SK-N-SH (cell line): ENCODE measurements around the gene WDR33. TPM values are rescaled to one million over a fixed set of nuclear protein-coding genes. Genes with fewer than 3 reads are reported as not detected.
A peak's percentile ranks its signal among the peaks of the same experiment; 100 is the strongest.

Experiments
- CTCF ChIA-PET: fragments of 300-600, 350-600 bp; formaldehyde crosslinking; extraction: SDS; loops from one replicate; lab custom pipeline; 2021; lab: Yijun Ruan, JAX
- POLR2A ChIA-PET: fragments of 350-600 bp; sonication (Branson Sonifier 250); formaldehyde crosslinking; extraction: SDS; loops from one replicate; lab custom pipeline; 2020; ENCODE audit warnings: antibody characterized with exemption, inconsistent platforms; lab: Yijun Ruan, JAX
- DNase-seq: peaks from one replicate; pipeline ENCODE4 v3.0.0; 2012
- H2AFZ ChIP-seq: fragments of 200-600 bp; sonication (generic); 2 replicates; pipeline ENCODE4 v1.8.1; 2016; ENCODE audit warnings: antibody characterized with exemption, mild to moderate bottlenecking, low read depth
- H3F3A ChIP-seq: fragments of 200-600 bp; sonication (generic); replicated peaks from 2 replicates; pipeline ENCODE3; 2016; ENCODE audit warnings: antibody characterized with exemption, mild to moderate bottlenecking; ENCODE audit not compliant: insufficient read depth
- H3K27ac ChIP-seq, 2 experiments: fragments of 200-500 bp in 1 of 2; fragments of 200-600 bp in 1 of 2; sonication (Bioruptor generic) in 1 of 2; sonication (generic), shearing (Covaris generic) in 1 of 2; 2 replicates each; pipeline versions ENCODE4 v1.5.1 to v1.6.1; 2014 to 2016; ENCODE audit warnings: low read depth in 2 of 2, inconsistent platforms in 1 of 2, low read length in 1 of 2, mild to moderate bottlenecking in 1 of 2, mixed read lengths in 1 of 2
- H3K27me3 ChIP-seq: fragments of 200-600 bp; sonication (generic), shearing (Covaris generic); 2 replicates; pipeline ENCODE4 v1.6.1; 2016; ENCODE audit warnings: mixed run types; ENCODE audit not compliant: insufficient read depth
- H3K36me3 ChIP-seq, 2 experiments: fragments of 200-500 bp in 1 of 2; fragments of 200-600 bp in 1 of 2; sonication (Bioruptor generic) in 1 of 2; sonication (generic) in 1 of 2; replicated peaks in 1 of 2; 2 replicates each; pipeline versions ENCODE3 to v1.5.1; 2014 to 2016; ENCODE audit warnings: low read length in 1 of 2, mild to moderate bottlenecking in 1 of 2; ENCODE audit not compliant: insufficient read depth in 2 of 2, control insufficient read depth in 1 of 2
- H3K4me1 ChIP-seq, 2 experiments: fragments of 200-500 bp in 1 of 2; fragments of 200-600 bp in 1 of 2; sonication (Bioruptor generic) in 1 of 2; sonication (generic), shearing (Covaris generic) in 1 of 2; 2 replicates each; pipeline versions ENCODE4 v1.5.1 to v1.6.1; 2014 to 2016; ENCODE audit warnings: low read depth in 1 of 2, low read length in 1 of 2, mixed run types in 1 of 2; ENCODE audit not compliant: insufficient read depth in 2 of 2, control insufficient read depth in 1 of 2
- H3K4me2 ChIP-seq: fragments of 200-600 bp; sonication (generic), shearing (Covaris generic); 2 replicates; pipeline ENCODE4 v1.6.1; 2017; ENCODE audit warnings: mixed run types
- H3K4me3 ChIP-seq, 2 experiments: fragments of 200-500 bp in 1 of 2; fragments of 200-600 bp in 1 of 2; sonication (Bioruptor generic) in 1 of 2; sonication (generic), shearing (Covaris generic) in 1 of 2; 2 replicates each; pipeline versions ENCODE4 v1.5.1 to v1.8.1; 2014 to 2016; ENCODE audit warnings: low read depth in 2 of 2, inconsistent platforms in 1 of 2, low read length in 1 of 2, mild to moderate bottlenecking in 1 of 2, mixed read lengths in 1 of 2, moderate library complexity in 1 of 2
- H3K79me2 ChIP-seq: fragments of 200-600 bp; sonication (generic); 2 replicates; pipeline ENCODE4 v1.8.1; 2017; ENCODE audit warnings: mild to moderate bottlenecking; ENCODE audit not compliant: insufficient read depth
- H3K9ac ChIP-seq: fragments of 200-600 bp; sonication (generic); 2 replicates; pipeline ENCODE4 v1.6.1; 2017; ENCODE audit warnings: mixed run types
- H3K9me2 ChIP-seq: fragments of 200-600 bp; sonication (generic); 2 replicates; pipeline ENCODE4 v1.6.1; 2017; ENCODE audit warnings: mixed run types
- H3K9me3 ChIP-seq: fragments of 200-600 bp; sonication (generic); 2 replicates; pipeline ENCODE4 v1.6.1; 2017; ENCODE audit warnings: mixed run types, mild to moderate bottlenecking, moderate library complexity
- H4K20me1 ChIP-seq: fragments of 200-600 bp; sonication (generic); 2 replicates; pipeline ENCODE4 v1.6.1; 2017; ENCODE audit warnings: mild to moderate bottlenecking, mixed run types; ENCODE audit not compliant: insufficient read depth
- CHD2 ChIP-seq: fragments of 150-350 bp; IDR thresholded peaks from 2 replicates; pipeline ENCODE4 v1.6.1; 2018; ENCODE audit warnings: low read length; ENCODE audit not compliant: partially characterized antibody
- CTCF ChIP-seq: fragments of 200-600 bp; sonication (generic); IDR thresholded peaks from 2 replicates; pipeline ENCODE4 v1.6.1; 2017; ENCODE audit warnings: antibody characterized with exemption, mild to moderate bottlenecking, moderate library complexity
- EP300 ChIP-seq, 2 experiments: IDR thresholded peaks; 2 replicates each; pipeline versions ENCODE4 v1.4.0 to v1.6.1; 2012; ENCODE audit warnings: borderline replicate concordance in 1 of 2, low read depth in 1 of 2, low read length in 1 of 2
- FOSL2 ChIP-seq: IDR thresholded peaks from 2 replicates; pipeline ENCODE4 v1.4.0; 2012; ENCODE audit warnings: low read depth, mild to moderate bottlenecking, moderate library complexity, borderline replicate concordance
- FOXJ3 ChIP-seq: sonication (generic); formaldehyde crosslinking; IDR thresholded peaks from 2 replicates; pipeline ENCODE4 v1.5.1; 2020; ENCODE audit warnings: mild to moderate bottlenecking, missing genetic modification reagents
- IRF3 ChIP-seq: fragments of 150-350 bp; IDR thresholded peaks from 2 replicates; pipeline ENCODE4 v1.6.1; 2016; ENCODE audit warnings: mild to moderate bottlenecking, low read depth, low read length
- MAX ChIP-seq: IDR thresholded peaks from 2 replicates; pipeline ENCODE4 v1.4.0; 2012; ENCODE audit warnings: low read depth
- MEF2A ChIP-seq: IDR thresholded peaks from 2 replicates; pipeline ENCODE4 v1.4.0; 2012; ENCODE audit warnings: low read depth, borderline replicate concordance
- MXI1 ChIP-seq: IDR thresholded peaks from 2 replicates; pipeline ENCODE4 v1.6.1; 2012; ENCODE audit warnings: mild to moderate bottlenecking, low read depth, low read length, improper control_type of control experiment
- NRF1 ChIP-seq: IDR thresholded peaks from 2 replicates; pipeline ENCODE4 v1.6.1; 2012; ENCODE audit warnings: low read depth, mild to moderate bottlenecking, low read length
- RXRA ChIP-seq: IDR thresholded peaks from 2 replicates; pipeline ENCODE4 v1.4.0; 2012; ENCODE audit warnings: low read depth, mild to moderate bottlenecking, borderline replicate concordance
- USF2 ChIP-seq: fragments of 150-350 bp; IDR thresholded peaks from 2 replicates; pipeline ENCODE4 v1.6.1; 2017; ENCODE audit warnings: antibody characterized with exemption, low read length, low read depth, borderline replicate concordance
- ZBTB33 ChIP-seq: IDR thresholded peaks from 2 replicates; pipeline ENCODE4 v1.4.0; 2012; ENCODE audit warnings: low read depth, borderline replicate concordance
- WGBS: methylation state at CpG from one replicate; pipeline ENCODE4 v1.1.6; 2017; ENCODE audit warnings: low lambda C conversion rate; 5-methylcytosine and 5-hydroxymethylcytosine counted together
- polyA plus RNA-seq, 3 experiments: library from polyadenylated mRNA; depleted of rRNA; stranded (reverse); fragments of >200 nt; gene quantifications; 2 replicates each; pipeline ENCODE4 v1.2.3, GENCODE V29; 2012

The WDR33 gene
- polyA plus RNA-seq, 1 of the 3 experiments (the other 2 are of a cell fraction) = 12.4 TPM

GRCh38 chr2:127678991-127679390 lies 132.0 kb downstream of the WDR33 start (continued):
- TF ChIP-seq USF2 (no peak), MAX (no peak), CTCF (no peak)

- no peak for TF ChIP-seq FOXJ3 (CRISPR knock-in tag)
- TF ChIP-seq NRF1 = no peak
- TF ChIP-seq ZBTB33 = no peak
- no peak for TF ChIP-seq MXI1
- no peak for TF ChIP-seq CHD2
- Histone ChIP-seq H3K4me2 (no peak overlapping the region), H3K79me2 (no peaks in the 10 kb centered on the region), H3F3A (no peaks in the 10 kb centered on the region), H3K4me3 (no peak overlapping the region), H3K27ac (no peak overlapping the region), H3K36me3 (no peaks in the 10 kb centered on the region), H3K4me1 (peaks cover 0 to 9% of the 10 kb centered on the region in 2 experiments; a peak in 1 of 4 replicates), H3K9me3 (no peaks in the 10 kb centered on the region), H4K20me1 (no peaks in the 10 kb centered on the region), H3K27me3 (peaks cover 14% of the 10 kb centered on the region; the same call in 1 of the 2 replicates), H2AFZ (no peak overlapping the region), H3K9ac (no peak overlapping the region), H3K9me2 (no peaks in the 10 kb centered on the region)
- peak; percentile 10 for DNase-seq
- ChIA-PET CTCF (no interaction called here), POLR2A (no interaction called here)
- WGBS = 71% methylated on average over 10 of the region's 10 CpGs
Observed at GRCh38 chr2:127678531-127678930, 132.4 kb downstream of the WDR33 start.

GRCh38 chr2:127676906-127677305 lies 134.1 kb downstream of the WDR33 start:
- Histone ChIP-seq H3K36me3 (no peaks in the 10 kb centered on the region), H4K20me1 (no peaks in the 10 kb centered on the region), H3K27ac (no peak overlapping the region), H2AFZ (no peak overlapping the region), H3K4me3 (no peak overlapping the region), H3K9me3 (no peaks in the 10 kb centered on the region), H3K9me2 (no peaks in the 10 kb centered on the region), H3K4me1 (peaks cover 0 to 6% of the 10 kb centered on the region in 2 experiments; a peak in 1 of 4 replicates), H3F3A (no peaks in the 10 kb centered on the region), H3K4me2 (no peak overlapping the region), H3K27me3 (peaks cover 14% of the 10 kb centered on the region; the same call in 1 of the 2 replicates), H3K79me2 (no peaks in the 10 kb centered on the region), H3K9ac (no peak overlapping the region)
- WGBS = 90% methylated on average over 2 of the region's 2 CpGs
- POLR2A ChIA-PET = no interaction called here
- TF ChIP-seq IRF3 (no peak), FOXJ3 (CRISPR knock-in tag) (no peak), MEF2A (no peak), CTCF (no peak), FOSL2 (no peak), RXRA (no peak), CHD2 (no peak), EP300 (IDR thresholded peaks at IDR 0.05; ENCODE audit: borderline replicate concordance in 1 of 2, low read depth in 1 of 2, low read length in 1 of 2) (no peak)
- DNase-seq = peak; percentile 12
- CTCF ChIA-PET = interaction anchor here (0.8 to 3.4 kb wide), 7 partner anchors 19 to 352 kb away, joined by 3 to 21 read pairs (median 6); no protein-coding TSS in a partner anchor
